Type B pancreatic cell (in vitro differentiated cells): ENCODE results near the gene ACSM6. TPM values are rescaled to one million over a fixed set of nuclear protein-coding genes. Genes with fewer than 3 reads are reported as not detected.
A peak's percentile ranks its signal among the peaks of the same experiment; 100 is the strongest.

Source experiments
- DNase-seq: peaks from one replicate; pipeline ENCODE4 v3.0.0; 2021; ENCODE audit warnings: mixed read lengths; ENCODE audit not compliant: unreplicated experiment; ENCODE audit errors: extremely low spot score
- H3K27ac Mint-ChIP-seq: 2 replicates; pipeline ENCODE4 v1.8.0; 2021; ENCODE audit warnings: mild to moderate bottlenecking, mixed read lengths
- H3K27me3 Mint-ChIP-seq: 2 replicates; pipeline ENCODE4 v1.8.0; 2021; ENCODE audit warnings: mixed read lengths
- H3K36me3 Mint-ChIP-seq: 2 replicates; pipeline ENCODE4 v1.8.0; 2021; ENCODE audit warnings: mixed read lengths
- H3K4me1 Mint-ChIP-seq: one replicate; pipeline ENCODE4 v1.8.0; 2021; ENCODE audit warnings: mixed read lengths; ENCODE audit not compliant: unreplicated experiment
- H3K4me3 Mint-ChIP-seq: 2 replicates; pipeline ENCODE4 v1.8.0; 2021; ENCODE audit warnings: mild to moderate bottlenecking, mixed read lengths
- H3K9me3 Mint-ChIP-seq: 2 replicates; pipeline ENCODE4 v1.8.0; 2021; ENCODE audit warnings: mixed read lengths
- CTCF ChIP-seq: fragments of 200-600 bp; sonication (generic); conservative IDR thresholded peaks from 2 replicates; pipeline ENCODE4 v1.5.0; 2021; ENCODE audit warnings: antibody characterized with exemption, mild to moderate bottlenecking
- total RNA-seq: library from RNA; stranded (reverse); gene quantifications from 2 replicates; pipeline ENCODE4 v1.2.1, GENCODE V29; 2021; ENCODE audit warnings: low replicate concordance

Gene ACSM6
- total RNA-seq, 1 donor from 2014 or later: not detected

- H3K9me3 Mint-ChIP-seq: no peaks in the 10 kb centered on the region
- no peak overlapping the region for H3K4me3 Mint-ChIP-seq
- peaks cover 25% of the 10 kb centered on the region for H3K4me1 Mint-ChIP-seq
- H3K36me3 Mint-ChIP-seq: peaks cover 12% of the 10 kb centered on the region
- TF ChIP-seq CTCF: no peak
- H3K27me3 Mint-ChIP-seq: no peaks in the 10 kb centered on the region
- no peak for DNase-seq
- H3K27ac Mint-ChIP-seq: peak overlapping the region; percentile 23
Observed at GRCh38 chr10:95249467-95249866, 55.4 kb downstream of the ACSM6 start.

GRCh38 chr10:95250856-95251255 lies 56.8 kb downstream of the ACSM6 start:
- Mint-ChIP-seq H3K9me3 (no peaks in the 10 kb centered on the region), H3K4me1 (peaks cover 25% of the 10 kb centered on the region), H3K27ac (no peak overlapping the region), H3K36me3 (peaks cover 17% of the 10 kb centered on the region), H3K27me3 (no peaks in the 10 kb centered on the region), H3K4me3 (no peak overlapping the region)
- DNase-seq: peak; percentile 18
- no peak for TF ChIP-seq CTCF

GRCh38 chr10:95253007-95253406 lies 59.0 kb downstream of the ACSM6 start:
- no peak for DNase-seq
- H3K4me1 Mint-ChIP-seq: peaks cover 6% of the 10 kb centered on the region
- H3K9me3 Mint-ChIP-seq: peaks cover 4% of the 10 kb centered on the region
- no peaks in the 10 kb centered on the region for H3K27me3 Mint-ChIP-seq
- H3K36me3 Mint-ChIP-seq: peaks cover 24% of the 10 kb centered on the region
- no peak for TF ChIP-seq CTCF
- H3K27ac Mint-ChIP-seq: peak overlapping the region; percentile 9
- H3K4me3 Mint-ChIP-seq: no peak overlapping the region

GRCh38 chr10:95253686-95254085 lies 59.6 kb downstream of the ACSM6 start:
- no peak for DNase-seq
- H3K4me1 Mint-ChIP-seq: peaks cover 4% of the 10 kb centered on the region
- no peak overlapping the region for H3K27ac Mint-ChIP-seq
- peaks cover 31% of the 10 kb centered on the region for H3K36me3 Mint-ChIP-seq
- TF ChIP-seq CTCF: no peak
- no peak overlapping the region for H3K4me3 Mint-ChIP-seq
- peaks cover 4% of the 10 kb centered on the region for H3K9me3 Mint-ChIP-seq
- no peaks in the 10 kb centered on the region for H3K27me3 Mint-ChIP-seq

GRCh38 chr10:95254629-95255028 lies 60.6 kb downstream of the ACSM6 start:
- peaks cover 31% of the 10 kb centered on the region for H3K36me3 Mint-ChIP-seq
- no peak overlapping the region for H3K4me3 Mint-ChIP-seq
- peak; percentile 10 for DNase-seq
- H3K9me3 Mint-ChIP-seq: peaks cover 4% of the 10 kb centered on the region
- H3K27me3 Mint-ChIP-seq: no peaks in the 10 kb centered on the region
- peaks cover 1% of the 10 kb centered on the region for H3K4me1 Mint-ChIP-seq
- no peak overlapping the region for H3K27ac Mint-ChIP-seq
- TF ChIP-seq CTCF: no peak

- no peak overlapping the region for H3K27ac Mint-ChIP-seq
- no peaks in the 10 kb centered on the region for H3K27me3 Mint-ChIP-seq
- peaks cover 28% of the 10 kb centered on the region for H3K36me3 Mint-ChIP-seq
- peaks cover 10% of the 10 kb centered on the region for H3K4me1 Mint-ChIP-seq
- H3K9me3 Mint-ChIP-seq: peaks cover 4% of the 10 kb centered on the region
- no peak for DNase-seq
- H3K4me3 Mint-ChIP-seq: no peak overlapping the region
- no peak for TF ChIP-seq CTCF
Observed at GRCh38 chr10:95256268-95256667, 62.2 kb downstream of the ACSM6 start.
